Hepatocyte (in vitro differentiated cells): ENCODE results near the gene SLIT1.

Source experiments
- EZH2 ChIP-seq: fragments of 200-600 bp; sonication (generic); IDR thresholded peaks from 2 replicates; pipeline ENCODE4 v1.6.1; 2016; ENCODE audit warnings: antibody characterized with exemption, mild to moderate bottlenecking, borderline replicate concordance
- EZH2phosphoT487 ChIP-seq: fragments of 200-600 bp; sonication (generic); IDR thresholded peaks from one replicate; pipeline ENCODE4 v1.6.1; 2018; ENCODE audit warnings: antibody characterized with exemption, mild to moderate bottlenecking, low read depth, moderate library complexity; ENCODE audit not compliant: unreplicated experiment, severe bottlenecking
- TF ChIP-seq, protein P1 (sequence below): fragments of 200-600 bp; sonication (generic); IDR thresholded peaks from 2 replicates; pipeline ENCODE4 v1.5.1; 2016; ENCODE audit warnings: antibody characterized with exemption, mild to moderate bottlenecking; ENCODE audit not compliant: poor library complexity

DNA sequence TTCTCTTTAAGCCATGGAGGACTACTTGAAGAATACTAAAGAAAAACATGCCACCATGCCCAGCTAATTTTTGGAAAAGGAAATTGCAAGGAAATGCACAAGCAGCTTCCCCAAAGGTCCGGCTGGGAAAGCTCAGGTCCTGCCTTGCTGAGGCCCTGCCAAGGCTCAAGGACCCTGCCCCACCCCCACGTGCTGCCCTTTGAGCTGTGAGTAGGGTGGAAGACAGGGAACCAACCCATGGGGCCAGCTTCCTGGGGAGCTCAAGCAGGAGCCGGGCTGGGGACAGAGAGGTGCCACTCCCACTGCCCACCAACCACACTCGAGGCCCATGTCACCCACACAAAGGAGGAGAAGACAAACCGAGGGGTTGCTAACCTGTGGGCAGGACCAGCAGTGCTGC is 78.2 kb downstream of the SLIT1 start:
- TF ChIP-seq, protein P1, sequence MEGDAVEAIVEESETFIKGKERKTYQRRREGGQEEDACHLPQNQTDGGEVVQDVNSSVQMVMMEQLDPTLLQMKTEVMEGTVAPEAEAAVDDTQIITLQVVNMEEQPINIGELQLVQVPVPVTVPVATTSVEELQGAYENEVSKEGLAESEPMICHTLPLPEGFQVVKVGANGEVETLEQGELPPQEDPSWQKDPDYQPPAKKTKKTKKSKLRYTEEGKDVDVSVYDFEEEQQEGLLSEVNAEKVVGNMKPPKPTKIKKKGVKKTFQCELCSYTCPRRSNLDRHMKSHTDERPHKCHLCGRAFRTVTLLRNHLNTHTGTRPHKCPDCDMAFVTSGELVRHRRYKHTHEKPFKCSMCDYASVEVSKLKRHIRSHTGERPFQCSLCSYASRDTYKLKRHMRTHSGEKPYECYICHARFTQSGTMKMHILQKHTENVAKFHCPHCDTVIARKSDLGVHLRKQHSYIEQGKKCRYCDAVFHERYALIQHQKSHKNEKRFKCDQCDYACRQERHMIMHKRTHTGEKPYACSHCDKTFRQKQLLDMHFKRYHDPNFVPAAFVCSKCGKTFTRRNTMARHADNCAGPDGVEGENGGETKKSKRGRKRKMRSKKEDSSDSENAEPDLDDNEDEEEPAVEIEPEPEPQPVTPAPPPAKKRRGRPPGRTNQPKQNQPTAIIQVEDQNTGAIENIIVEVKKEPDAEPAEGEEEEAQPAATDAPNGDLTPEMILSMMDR, result no peak
- TF ChIP-seq EZH2 (no peak), EZH2phosphoT487 (no peak)
